Sigmoid colon (tissue), 4 donors: ENCODE results near the gene HNRNPLL.

ENCODE experiments used
- CTCF ChIP-seq, 4 experiments: fragments of 450-650 bp in 3 of 4; fragments of 200-600 bp in 1 of 4; IDR thresholded peaks; one replicate each; pipeline ENCODE4 v1.5.1; 2016 to 2019; ENCODE audit warnings: antibody characterized with exemption in 4 of 4, mild to moderate bottlenecking in 3 of 4, moderate library complexity in 2 of 4
- EP300 ChIP-seq, 4 donors: sonication (generic); formaldehyde crosslinking; IDR thresholded peaks; one replicate each; pipeline ENCODE4 v1.6.1; 2017; ENCODE audit warnings: antibody characterized with exemption in 4 of 4
- POLR2A ChIP-seq, 2 donors: fragments of 450-650 bp; IDR thresholded peaks; one replicate each; pipeline ENCODE4 v1.6.1; 2016; ENCODE audit warnings: antibody characterized with exemption in 2 of 2, mild to moderate bottlenecking in 2 of 2, moderate library complexity in 2 of 2

GRCh38 chr2:38643021-38643671, 40.4 kb upstream of the HNRNPLL start:
- TF ChIP-seq EP300 (IDR thresholded peaks at IDR 0.05), result no peak
- no peak for TF ChIP-seq CTCF (IDR thresholded peaks at IDR 0.05)
- TF ChIP-seq POLR2A (IDR thresholded peaks at IDR 0.05), result no peak
